ENCODE data around the gene TSR3.

Gene TSR3

GRCh38 chr16:1324286-1324826, 27.3 kb downstream of the TSR3 start:
- ChIA-PET CTCF (no interaction called here), POLR2A (no interaction called here)
- TF ChIP-seq TARDBP (IDR thresholded peaks at IDR 0.05) (no peak), CTBP1 (IDR thresholded peaks at IDR 0.05; ENCODE audit: borderline replicate concordance) (no peak), HDGF (IDR thresholded peaks at IDR 0.05; ENCODE audit: borderline replicate concordance) (no peak), FOXM1 (IDR thresholded peaks at IDR 0.05; ENCODE audit: borderline replicate concordance) (no peak), NFRKB (IDR thresholded peaks at IDR 0.05) (no peak), LEF1 (IDR thresholded peaks at IDR 0.05; ENCODE audit: borderline replicate concordance) (no peak), ZNF384 (IDR thresholded peaks at IDR 0.05) (no peak), SP1 (IDR thresholded peaks at IDR 0.05) (no peak), ELF4 (IDR thresholded peaks at IDR 0.05) (no peak), FOXK2 (IDR thresholded peaks at IDR 0.05) (no peak), SUZ12 (IDR thresholded peaks at IDR 0.05) (no peak), FOXA1 (IDR thresholded peaks at IDR 0.05) (no peak)
- TF ChIP-seq, protein P1, sequence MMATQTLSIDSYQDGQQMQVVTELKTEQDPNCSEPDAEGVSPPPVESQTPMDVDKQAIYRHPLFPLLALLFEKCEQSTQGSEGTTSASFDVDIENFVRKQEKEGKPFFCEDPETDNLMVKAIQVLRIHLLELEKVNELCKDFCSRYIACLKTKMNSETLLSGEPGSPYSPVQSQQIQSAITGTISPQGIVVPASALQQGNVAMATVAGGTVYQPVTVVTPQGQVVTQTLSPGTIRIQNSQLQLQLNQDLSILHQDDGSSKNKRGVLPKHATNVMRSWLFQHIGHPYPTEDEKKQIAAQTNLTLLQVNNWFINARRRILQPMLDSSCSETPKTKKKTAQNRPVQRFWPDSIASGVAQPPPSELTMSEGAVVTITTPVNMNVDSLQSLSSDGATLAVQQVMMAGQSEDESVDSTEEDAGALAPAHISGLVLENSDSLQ (IDR thresholded peaks at IDR 0.05) = no peak

DNA sequence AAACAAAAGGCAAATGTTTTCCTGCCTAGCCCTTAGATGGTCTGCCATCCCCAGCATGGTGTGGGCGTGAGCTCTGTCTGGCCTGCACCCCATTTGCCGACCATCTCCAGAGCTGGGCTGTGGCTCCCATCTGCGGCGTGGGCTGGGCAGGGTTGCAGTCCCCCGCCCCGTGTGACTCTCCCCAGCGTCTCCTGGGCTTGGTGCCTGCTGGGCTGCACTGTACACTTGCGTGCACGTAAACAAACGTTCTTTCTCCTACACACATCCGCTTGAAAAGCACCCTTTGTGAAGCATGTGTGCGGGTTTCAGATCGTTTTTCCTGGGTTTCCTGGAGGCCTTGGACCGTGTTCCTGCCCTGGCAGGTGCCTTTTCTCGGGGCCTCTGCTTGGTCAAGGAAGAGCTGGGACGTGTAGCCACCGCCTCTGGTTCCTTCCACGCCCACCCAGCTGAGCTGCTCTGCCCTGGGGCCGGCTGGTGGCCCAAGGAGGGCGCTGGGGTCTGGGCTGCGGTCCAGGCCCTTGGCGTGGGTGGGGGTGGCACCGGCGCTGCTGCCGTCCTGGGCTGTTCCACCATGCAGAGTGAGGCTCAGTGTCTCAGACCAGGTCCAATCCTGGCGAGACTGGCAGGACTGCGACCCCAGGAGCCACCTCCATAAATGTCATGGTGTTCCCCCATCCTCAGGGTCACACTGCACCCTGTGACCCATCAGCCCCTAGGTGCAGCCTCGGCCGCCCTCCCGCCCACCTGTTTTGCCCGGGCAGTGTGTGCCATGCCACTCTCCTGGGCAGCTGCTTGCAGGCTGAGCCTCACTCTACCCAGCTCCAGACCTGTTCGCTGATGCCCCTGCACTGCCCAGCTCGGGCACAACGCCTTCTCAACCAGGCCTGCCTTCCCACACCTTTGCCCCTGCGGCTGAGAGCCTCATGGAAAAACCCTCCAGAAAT, 28.1 kb downstream of the TSR3 start:
- no peak for DNase-seq (ENCODE audit: extremely low spot score)
- ChIA-PET CTCF (no interaction called here), POLR2A (no interaction called here)
- TF ChIP-seq ARNT (IDR thresholded peaks at IDR 0.05) (no peak), SP1 (IDR thresholded peaks at IDR 0.05) (no peak), SUZ12 (IDR thresholded peaks at IDR 0.05) (no peak), L3MBTL2 (conservative IDR thresholded peaks at IDR 0.05) (no peak), FOXM1 (IDR thresholded peaks at IDR 0.05; ENCODE audit: borderline replicate concordance) (no peak)

More at GRCh38 chr16:1324286-1324826, 27.3 kb downstream of the TSR3 start:
- no peak for DNase-seq (ENCODE audit: extremely low spot score)

GRCh38 chr16:1322407-1322806, 29.3 kb downstream of the TSR3 start:
- POLR2A ChIA-PET = no interaction called here
- TF ChIP-seq ARNT (IDR thresholded peaks at IDR 0.05) (no peak), L3MBTL2 (conservative IDR thresholded peaks at IDR 0.05) (no peak), ZNF384 (IDR thresholded peaks at IDR 0.05) (no peak), HDGF (IDR thresholded peaks at IDR 0.05; ENCODE audit: borderline replicate concordance) (no peak), FOXK2 (IDR thresholded peaks at IDR 0.05) (no peak), ELF4 (IDR thresholded peaks at IDR 0.05) (no peak), FOXM1 (IDR thresholded peaks at IDR 0.05; ENCODE audit: borderline replicate concordance) (no peak), SP1 (IDR thresholded peaks at IDR 0.05) (no peak)
- CTCF ChIA-PET = no interaction called here
- DNase-seq (ENCODE audit: extremely low spot score) = no peak

DNA sequence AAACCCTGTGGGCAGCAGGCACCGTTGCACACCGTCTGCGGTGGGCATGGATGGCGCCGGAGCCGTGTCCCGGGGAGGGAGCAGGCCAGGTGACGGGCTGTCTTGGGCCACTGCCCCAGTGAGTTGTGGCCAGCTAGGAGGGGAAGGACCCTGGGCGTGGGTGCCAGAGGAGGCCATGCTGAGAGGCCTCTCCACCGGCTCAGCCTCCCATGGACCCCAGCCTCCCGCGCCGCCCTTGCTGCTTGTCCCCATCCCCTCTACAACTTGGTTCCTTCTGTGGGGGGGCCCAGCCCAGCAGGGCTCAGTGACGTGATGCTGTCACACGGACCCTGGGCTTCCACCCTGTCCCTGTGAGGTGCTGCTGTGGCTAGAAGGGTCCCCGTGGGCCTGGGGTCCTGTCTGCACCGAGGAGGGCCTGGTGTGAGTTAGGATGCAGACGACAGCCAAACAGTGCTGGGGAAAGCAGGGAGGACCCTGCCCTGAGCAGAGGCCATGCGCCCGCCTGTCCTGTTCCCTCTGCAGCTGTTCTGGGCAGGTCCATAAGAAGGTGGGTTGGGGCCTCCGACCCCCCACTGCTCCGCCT, 30.9 kb downstream of the TSR3 start:
- no peak for DNase-seq (ENCODE audit: extremely low spot score)
- POLR2A ChIA-PET = interaction anchor here (0.8 kb wide), 1 partner anchor 11 kb away, joined by 3 read pairs; the partner anchor contains the start of gene UBE2I
- CTCF ChIA-PET = no interaction called here
- TF ChIP-seq CTBP1 (IDR thresholded peaks at IDR 0.05; ENCODE audit: borderline replicate concordance) (no peak), SUZ12 (IDR thresholded peaks at IDR 0.05) (no peak), SP1 (IDR thresholded peaks at IDR 0.05) (no peak), BHLHE40 (IDR thresholded peaks at IDR 0.05; ENCODE audit: borderline replicate concordance) (no peak), TARDBP (IDR thresholded peaks at IDR 0.05) (no peak), ARNT (IDR thresholded peaks at IDR 0.05) (no peak), FOXK2 (IDR thresholded peaks at IDR 0.05) (no peak), NFRKB (IDR thresholded peaks at IDR 0.05) (no peak), ZNF384 (IDR thresholded peaks at IDR 0.05) (no peak), LEF1 (IDR thresholded peaks at IDR 0.05; ENCODE audit: borderline replicate concordance) (no peak), FOXM1 (IDR thresholded peaks at IDR 0.05; ENCODE audit: borderline replicate concordance) (no peak), L3MBTL2 (conservative IDR thresholded peaks at IDR 0.05) (no peak), HDGF (IDR thresholded peaks at IDR 0.05; ENCODE audit: borderline replicate concordance) (no peak), FOXA1 (IDR thresholded peaks at IDR 0.05) (no peak), ELF4 (IDR thresholded peaks at IDR 0.05) (no peak)
- TF ChIP-seq, protein P1 (IDR thresholded peaks at IDR 0.05) = no peak

- POLR2A ChIA-PET = interaction anchor here (0.8 kb wide), 1 partner anchor 11 kb away, joined by 3 read pairs; the partner anchor contains the start of gene UBE2I
- CTCF ChIA-PET = no interaction called here
- DNase-seq (ENCODE audit: extremely low spot score) = no peak
- no peak for TF ChIP-seq FOXK2 (IDR thresholded peaks at IDR 0.05)
- TF ChIP-seq SP1 (IDR thresholded peaks at IDR 0.05) = no peak
- TF ChIP-seq BHLHE40 (IDR thresholded peaks at IDR 0.05; ENCODE audit: borderline replicate concordance) = no peak
These were observed 31.6 kb downstream of the TSR3 start for GRCh38 chr16:1320097-1320496.

DNA sequence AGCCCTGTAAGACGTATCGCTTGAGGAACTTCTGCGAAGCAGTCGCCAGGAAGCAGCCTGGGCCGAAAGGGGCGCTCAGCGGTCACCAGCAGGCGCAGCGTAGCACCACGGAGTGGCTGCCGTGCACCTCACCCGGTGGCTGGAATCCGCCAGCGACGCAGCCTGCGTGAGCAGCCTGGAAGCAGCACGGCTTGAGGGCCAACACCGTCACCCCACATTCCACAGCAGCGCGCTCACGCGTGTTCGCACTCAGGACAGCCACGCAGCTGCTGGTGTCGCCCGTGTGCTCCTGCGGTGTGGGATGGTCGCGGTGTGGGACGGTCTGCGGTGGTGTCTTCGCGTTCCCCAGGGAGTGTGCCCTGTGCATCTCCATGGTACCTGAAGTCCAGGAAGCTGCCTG, 32.6 kb downstream of the TSR3 start:
- CTCF ChIA-PET = no interaction called here
- POLR2A ChIA-PET = no interaction called here
- TF ChIP-seq ELF4 (IDR thresholded peaks at IDR 0.05) (no peak), HDGF (IDR thresholded peaks at IDR 0.05; ENCODE audit: borderline replicate concordance) (no peak), CTBP1 (IDR thresholded peaks at IDR 0.05; ENCODE audit: borderline replicate concordance) (no peak), BHLHE40 (IDR thresholded peaks at IDR 0.05; ENCODE audit: borderline replicate concordance) (no peak), FOXK2 (IDR thresholded peaks at IDR 0.05) (no peak), L3MBTL2 (conservative IDR thresholded peaks at IDR 0.05) (no peak), SP1 (IDR thresholded peaks at IDR 0.05) (no peak), TARDBP (IDR thresholded peaks at IDR 0.05) (no peak), FOXA1 (IDR thresholded peaks at IDR 0.05) (no peak), NFRKB (IDR thresholded peaks at IDR 0.05) (no peak), ZNF384 (IDR thresholded peaks at IDR 0.05) (no peak), FOXM1 (IDR thresholded peaks at IDR 0.05; ENCODE audit: borderline replicate concordance) (no peak), LEF1 (IDR thresholded peaks at IDR 0.05; ENCODE audit: borderline replicate concordance) (no peak), SUZ12 (IDR thresholded peaks at IDR 0.05) (no peak), ARNT (IDR thresholded peaks at IDR 0.05) (no peak)
- TF ChIP-seq, protein P1 (IDR thresholded peaks at IDR 0.05) = no peak
- no peak for DNase-seq (ENCODE audit: extremely low spot score)
